NK-92 (cell line): ENCODE data around the gene SPATS1.
"Not testable (repeated sequence)": the region's sequence is repeated elsewhere in the genome, so short reads cannot be mapped to it uniquely, and the experiment has no call there.

ENCODE experiments used
- DNase-seq: peaks from one replicate; lab custom pipeline; 2025; ENCODE audit not compliant: unreplicated experiment; lab: John Stamatoyannopoulos, UW

SPATS1 gene

GRCh38 chr6:44341095-44341890, 1.2 kb upstream of the SPATS1 start:
- DNase-seq: no peak

GRCh38 chr6:44342052-44342451, 398 bp upstream of the SPATS1 start:
- no peak for DNase-seq

- not testable (repeated sequence) for DNase-seq
Measured at GRCh38 chr6:44346818-44347217, 4.4 kb downstream of the SPATS1 start.

GRCh38 chr6:44349904-44350649, 7.6 kb downstream of the SPATS1 start:
- no peak for DNase-seq

- DNase-seq: not testable (repeated sequence)
Measured at GRCh38 chr6:44350650-44350994, 8.2 kb downstream of the SPATS1 start.

GRCh38 chr6:44352259-44352658, 9.8 kb downstream of the SPATS1 start:
- no peak for DNase-seq

GRCh38 chr6:44353336-44353735, 10.9 kb downstream of the SPATS1 start:
- no peak for DNase-seq

- DNase-seq: no peak
Measured at GRCh38 chr6:44355640-44356039, 13.2 kb downstream of the SPATS1 start.

- DNase-seq: no peak
Measured at GRCh38 chr6:44356487-44356886, 14.0 kb downstream of the SPATS1 start.

- DNase-seq: no peak
Measured at GRCh38 chr6:44359973-44360372, 17.5 kb downstream of the SPATS1 start.

- DNase-seq: no peak
Measured at GRCh38 chr6:44361947-44362346, 19.5 kb downstream of the SPATS1 start.

GRCh38 chr6:44363377-44363926, 21.0 kb downstream of the SPATS1 start:
- DNase-seq: no peak

- no peak for DNase-seq
Measured at GRCh38 chr6:44366781-44367180, 24.3 kb downstream of the SPATS1 start.

GRCh38 chr6:44367681-44368080, 25.2 kb downstream of the SPATS1 start:
- DNase-seq: no peak

GRCh38 chr6:44373051-44373450, 30.6 kb downstream of the SPATS1 start:
- no peak for DNase-seq

GRCh38 chr6:44373787-44374186, 31.3 kb downstream of the SPATS1 start:
- no peak for DNase-seq

GRCh38 chr6:44375071-44375470, 32.6 kb downstream of the SPATS1 start:
- DNase-seq: no peak

- DNase-seq: no peak
Measured at GRCh38 chr6:44377484-44377883, 35.0 kb downstream of the SPATS1 start.

- no peak for DNase-seq
Measured at GRCh38 chr6:44377971-44378370, 35.5 kb downstream of the SPATS1 start.

GRCh38 chr6:44381739-44382138, 39.3 kb downstream of the SPATS1 start:
- DNase-seq: no peak

GRCh38 chr6:44386364-44386928, 44.0 kb downstream of the SPATS1 start:
- DNase-seq: no peak

- no peak for DNase-seq
Measured at GRCh38 chr6:44386929-44387345, 44.5 kb downstream of the SPATS1 start.
